ENCODE measurements around the gene AJAP1.

The AJAP1 gene

GRCh38 chr1:4638345-4638729 lies 16.1 kb upstream of the AJAP1 start:
- DNase-seq (ENCODE audit: low read depth in 1 of 2, low spot score in 1 of 2), result no peak
- H3K27ac ChIP-seq (replicated peaks), result no peak overlapping the region
- no peak overlapping the region for H3K4me3 ChIP-seq (replicated peaks; ENCODE audit: insufficient read depth, low read length)
- no peaks in the 10 kb centered on the region for H3K27me3 ChIP-seq (ENCODE audit: insufficient read depth, poor library complexity, severe bottlenecking)
- no peak for TF ChIP-seq POLR2AphosphoS5 (IDR thresholded peaks at IDR 0.05; ENCODE audit: low read depth)
- TF ChIP-seq CTCF (IDR thresholded peaks at IDR 0.05; ENCODE audit: insufficient read depth, low read length), result no peak
- TF ChIP-seq GABPA (IDR thresholded peaks at IDR 0.05; ENCODE audit: low read depth), result peak; percentile 44; the same call in 1 of the 2 replicates
- TF ChIP-seq SPI1 (IDR thresholded peaks at IDR 0.05; ENCODE audit: borderline replicate concordance, low read depth), result 0 out of 2 replicates have a peak, but pooled peaks have one; percentile 6
- no peak for TF ChIP-seq REST (IDR thresholded peaks at IDR 0.05; ENCODE audit: insufficient replicate concordance, low read depth)

GRCh38 chr1:4640931-4641330 lies 13.5 kb upstream of the AJAP1 start:
- no peak for DNase-seq (ENCODE audit: low read depth in 1 of 2, low spot score in 1 of 2)
- H3K27me3 ChIP-seq (ENCODE audit: insufficient read depth, poor library complexity, severe bottlenecking), result no peaks in the 10 kb centered on the region
- H3K27ac ChIP-seq (replicated peaks), result no peak overlapping the region
- no peak for TF ChIP-seq POLR2AphosphoS5 (IDR thresholded peaks at IDR 0.05; ENCODE audit: low read depth)
- no peak for TF ChIP-seq SPI1 (IDR thresholded peaks at IDR 0.05; ENCODE audit: borderline replicate concordance, low read depth)
- no peak for TF ChIP-seq GABPA (IDR thresholded peaks at IDR 0.05; ENCODE audit: low read depth)
- no peak for TF ChIP-seq REST (IDR thresholded peaks at IDR 0.05; ENCODE audit: insufficient replicate concordance, low read depth)
- TF ChIP-seq CTCF (IDR thresholded peaks at IDR 0.05; ENCODE audit: insufficient read depth, low read length), result no peak
- no peak overlapping the region for H3K4me3 ChIP-seq (replicated peaks; ENCODE audit: insufficient read depth, low read length)

DNA sequence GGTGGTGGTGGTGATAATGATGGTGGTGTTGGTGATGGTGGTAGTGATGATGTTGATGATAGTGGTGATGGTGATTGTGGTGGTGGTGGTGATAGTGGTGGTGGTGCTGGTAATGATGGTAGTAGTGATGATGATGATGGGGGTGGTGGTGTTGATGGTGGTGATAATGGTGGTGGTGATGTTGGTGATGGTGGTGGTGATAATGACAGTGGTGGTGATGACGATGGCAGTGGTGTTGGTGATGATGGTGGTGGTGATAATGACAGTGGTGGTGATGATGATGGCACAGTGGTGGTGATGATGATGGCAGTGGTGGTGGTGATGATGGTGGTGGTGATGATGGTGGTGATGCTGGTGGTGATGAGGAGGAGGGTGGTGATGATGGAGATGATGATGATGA lies 7.0 kb upstream of the AJAP1 start:
- no peaks in the 10 kb centered on the region for H3K27me3 ChIP-seq (ENCODE audit: insufficient read depth, poor library complexity, severe bottlenecking)
- no peak overlapping the region for H3K27ac ChIP-seq (replicated peaks)
- no peak for DNase-seq (ENCODE audit: low read depth in 1 of 2, low spot score in 1 of 2)
- no peak overlapping the region for H3K4me3 ChIP-seq (replicated peaks; ENCODE audit: insufficient read depth, low read length)
- no peak for TF ChIP-seq POLR2AphosphoS5 (IDR thresholded peaks at IDR 0.05; ENCODE audit: low read depth)
- no peak for TF ChIP-seq GABPA (IDR thresholded peaks at IDR 0.05; ENCODE audit: low read depth)
- TF ChIP-seq CTCF (IDR thresholded peaks at IDR 0.05; ENCODE audit: insufficient read depth, low read length), result no peak
- no peak for TF ChIP-seq SPI1 (IDR thresholded peaks at IDR 0.05; ENCODE audit: borderline replicate concordance, low read depth)
- no peak for TF ChIP-seq REST (IDR thresholded peaks at IDR 0.05; ENCODE audit: insufficient replicate concordance, low read depth)
